Kasumi-1 (cell line): Measurements from ENCODE around the gene NPFFR1.

ENCODE experiments used
- DNase-seq, 2 experiments: peaks; one replicate each; lab custom pipeline; 2025; lab: John Stamatoyannopoulos, UW

The NPFFR1 gene

DNA sequence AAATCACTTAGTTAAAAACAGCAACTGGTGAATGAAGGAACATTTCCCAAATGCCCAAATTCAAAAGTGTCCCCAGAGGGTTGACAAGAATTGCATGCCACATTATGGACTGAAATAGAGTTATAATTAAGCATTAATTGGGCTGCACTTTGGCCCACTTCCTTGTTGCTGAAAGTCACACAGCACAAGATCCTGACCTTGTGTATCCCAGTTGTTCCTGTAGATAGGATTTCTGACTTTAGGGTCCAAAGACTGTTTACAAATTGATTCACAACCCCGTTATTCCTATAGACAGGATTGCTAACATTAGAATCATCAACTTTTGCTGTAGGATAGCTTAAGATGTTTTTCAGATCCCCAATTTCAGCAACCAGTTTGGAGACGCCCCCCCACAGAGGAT, 31.5 kb upstream of the NPFFR1 start:
- no peak for DNase-seq

DNA sequence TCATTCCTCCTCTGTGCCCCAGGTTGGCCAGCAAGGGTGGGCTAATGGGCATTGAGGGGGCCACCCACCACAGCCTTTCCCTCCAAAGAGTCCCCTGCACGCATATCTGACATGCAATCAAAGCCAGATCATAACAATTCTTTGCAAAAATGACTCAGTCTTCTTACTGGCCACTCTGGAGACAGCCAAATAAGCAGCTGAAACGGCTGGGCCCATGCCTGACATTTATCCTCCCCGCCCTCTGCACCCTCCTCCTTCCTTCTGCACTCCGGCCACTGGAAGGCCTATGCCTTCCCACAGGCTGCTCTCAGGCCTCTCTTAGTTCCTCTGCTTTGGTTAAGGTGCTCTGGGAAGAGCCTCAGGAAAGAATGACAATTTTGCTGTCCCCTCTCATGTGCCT, 29.2 kb upstream of the NPFFR1 start:
- DNase-seq: no peak

DNA sequence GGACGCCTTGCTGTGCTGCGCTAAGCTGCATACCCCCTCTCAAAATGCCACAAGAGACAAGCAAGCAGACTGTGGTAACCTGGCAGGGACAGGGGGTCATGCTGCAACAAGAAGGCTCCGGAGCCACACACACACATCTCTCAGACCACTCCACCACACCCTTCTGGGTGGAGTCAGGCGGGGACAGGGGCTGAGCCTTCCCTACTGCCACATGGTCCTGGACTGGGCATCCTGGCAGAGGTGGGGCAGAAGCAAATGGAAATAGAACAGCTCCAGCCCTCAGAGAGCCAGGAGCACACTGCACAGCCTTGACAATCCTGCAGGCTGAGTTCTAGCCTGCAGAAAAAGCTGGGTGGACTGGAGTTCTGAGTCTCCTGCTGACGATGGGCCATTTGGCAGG, 28.4 kb upstream of the NPFFR1 start:
- no peak for DNase-seq

DNA sequence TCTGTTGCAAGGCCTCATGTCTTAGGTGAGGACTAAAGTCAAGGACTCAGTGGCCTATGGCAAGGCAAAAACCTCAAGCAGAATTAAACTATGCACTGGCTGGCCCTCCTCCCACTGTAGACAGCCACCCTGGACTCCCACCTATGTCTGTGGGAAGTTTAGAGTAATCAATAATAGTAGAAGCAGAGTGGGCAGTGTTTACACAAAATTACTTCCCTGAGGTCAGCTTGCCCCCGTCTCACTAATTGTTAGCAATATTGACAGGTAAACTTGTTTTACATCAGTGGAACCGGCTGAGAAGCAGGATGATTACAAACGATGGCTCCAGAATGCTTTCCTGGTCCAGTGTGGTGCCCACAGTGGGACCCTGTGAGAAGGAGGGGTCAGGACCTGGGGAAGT, 27.9 kb upstream of the NPFFR1 start:
- no peak for DNase-seq

DNA sequence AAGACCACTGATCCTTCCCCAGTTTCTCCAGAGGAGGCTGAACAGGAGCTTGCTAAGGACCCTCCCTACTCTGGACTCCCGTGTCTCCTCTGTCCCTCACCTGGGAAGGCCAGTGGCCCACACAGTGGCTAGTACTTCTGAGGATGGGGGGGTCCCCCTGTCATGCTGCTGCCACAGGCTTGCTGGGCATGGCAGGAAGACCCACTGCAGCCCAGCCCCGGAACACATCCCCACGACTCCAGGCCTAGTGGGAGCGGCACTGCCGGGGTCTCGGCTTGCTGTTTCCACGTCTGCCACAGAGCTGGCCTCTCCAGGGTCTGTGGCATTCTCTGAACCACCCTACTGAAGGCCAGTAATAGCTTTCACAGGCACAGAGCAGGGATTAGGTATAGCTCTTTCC, 25.9 kb upstream of the NPFFR1 start:
- no peak for DNase-seq

DNA sequence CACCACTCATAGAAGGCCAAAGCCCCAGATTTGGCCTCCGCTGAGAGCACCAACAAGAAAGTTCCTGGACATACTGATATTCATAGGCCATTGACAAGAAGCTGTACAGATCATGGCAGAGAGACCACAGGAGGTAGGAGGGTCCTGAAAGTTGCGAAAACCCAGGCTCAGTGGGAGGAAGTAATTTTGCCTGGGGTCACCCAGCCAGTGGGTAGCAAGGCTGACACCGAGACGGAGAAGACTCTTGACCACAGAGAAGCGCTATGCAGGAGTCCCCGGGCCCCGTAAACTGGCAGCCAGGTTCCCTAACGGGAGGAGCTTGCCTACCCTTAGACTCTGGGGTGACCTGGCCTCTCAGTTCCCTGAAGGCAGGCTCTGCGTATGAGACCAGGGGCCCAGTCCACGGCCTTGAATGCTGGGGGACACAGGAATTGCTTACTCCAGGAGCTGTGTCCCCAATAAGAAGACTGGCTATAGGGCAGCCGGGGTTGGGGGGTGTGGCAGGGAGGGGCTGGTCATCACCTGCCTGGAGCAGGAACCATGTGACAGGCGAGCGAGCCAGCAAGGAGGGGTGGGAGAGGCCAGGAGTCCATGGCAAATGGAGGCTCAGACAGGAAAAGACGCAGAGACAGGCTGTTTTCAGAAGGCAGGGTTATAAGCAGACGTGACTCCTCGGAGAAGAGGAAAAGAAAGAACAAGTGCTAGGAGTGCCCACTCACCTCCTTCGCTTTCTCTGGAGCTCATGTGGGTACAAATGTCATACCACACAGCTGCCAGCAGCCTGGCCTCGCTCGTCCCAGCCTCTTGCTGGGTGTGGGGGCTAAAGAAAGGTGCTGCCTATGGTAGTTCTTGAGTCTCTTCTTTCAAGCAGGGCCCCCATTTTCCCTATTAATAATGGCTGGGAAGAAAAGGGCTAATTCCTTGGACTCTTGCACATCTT, 24.6 kb upstream of the NPFFR1 start:
- no peak for DNase-seq

DNA sequence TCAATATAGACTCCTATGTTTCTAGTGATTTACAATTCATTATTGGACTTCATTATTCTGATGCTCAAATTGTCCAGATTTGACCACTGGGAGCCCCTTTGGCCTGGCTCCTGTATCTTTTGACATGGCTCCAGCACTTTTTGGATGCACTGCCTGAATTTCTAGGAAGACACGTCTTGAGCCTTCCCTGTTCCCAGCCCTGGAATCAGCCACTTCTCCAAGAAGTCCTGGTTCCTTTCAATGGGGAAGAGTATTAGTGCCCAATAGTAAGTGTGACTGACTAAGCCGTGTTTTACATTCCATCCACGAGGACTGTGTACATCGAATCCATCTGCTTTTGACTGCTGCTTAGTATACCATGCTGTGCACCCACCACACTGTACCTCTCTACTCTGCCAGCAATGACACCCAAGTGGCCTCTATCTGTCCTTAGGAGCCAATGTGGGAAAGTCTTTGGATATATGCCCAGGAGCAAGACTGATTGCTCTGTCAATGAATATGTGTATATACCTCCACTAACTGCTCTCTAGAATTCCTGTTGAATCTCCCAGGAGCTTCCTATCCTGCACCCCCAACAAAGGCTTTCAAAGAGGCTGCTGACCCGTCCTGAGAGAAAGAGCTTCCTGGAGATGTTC, 23.2 kb upstream of the NPFFR1 start:
- DNase-seq: no peak

DNA sequence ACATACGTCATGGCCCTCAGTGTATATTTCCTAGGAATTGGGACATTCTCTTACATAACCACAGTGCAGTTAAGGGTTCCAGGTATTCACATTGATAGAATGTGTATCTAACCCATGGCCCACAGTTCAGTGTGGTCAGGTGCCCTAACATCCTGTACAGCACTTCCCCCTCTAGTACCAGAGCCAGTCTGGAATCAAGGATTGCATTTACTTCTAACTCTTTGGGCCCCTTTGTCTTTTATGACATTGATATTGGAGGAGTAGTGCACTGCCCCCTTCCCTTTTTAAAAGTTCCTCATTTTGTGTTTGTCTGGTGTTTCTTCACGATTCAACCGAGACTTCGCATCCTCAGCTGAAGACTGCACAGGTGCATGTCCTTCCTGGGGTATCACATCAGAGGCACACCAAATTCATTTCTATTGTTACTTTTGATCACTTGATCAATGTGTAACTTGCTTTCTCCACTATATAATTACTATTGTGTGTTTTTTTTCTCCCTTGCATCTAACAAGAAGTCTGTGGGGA, 22.4 kb upstream of the NPFFR1 start:
- DNase-seq: peak; percentile 47 to 63

DNA sequence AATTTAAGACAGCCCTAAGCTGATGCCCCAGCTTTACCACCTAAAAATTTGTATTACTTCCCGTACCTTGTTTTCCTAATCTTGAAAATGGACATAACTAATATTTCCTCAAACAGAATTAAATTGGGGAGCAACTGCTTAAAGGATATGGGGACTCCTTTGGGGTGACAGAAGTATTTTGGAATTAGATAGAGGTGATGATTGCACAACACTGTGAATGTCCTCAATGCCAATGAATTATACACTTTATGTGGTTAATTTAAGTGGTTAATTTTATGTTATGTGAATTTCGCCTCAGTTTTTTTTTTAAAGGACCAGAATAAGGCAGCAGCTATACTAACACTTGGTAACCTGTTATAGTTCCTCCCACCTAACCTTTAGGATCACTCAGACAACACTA, 19.9 kb upstream of the NPFFR1 start:
- DNase-seq: no peak

DNA sequence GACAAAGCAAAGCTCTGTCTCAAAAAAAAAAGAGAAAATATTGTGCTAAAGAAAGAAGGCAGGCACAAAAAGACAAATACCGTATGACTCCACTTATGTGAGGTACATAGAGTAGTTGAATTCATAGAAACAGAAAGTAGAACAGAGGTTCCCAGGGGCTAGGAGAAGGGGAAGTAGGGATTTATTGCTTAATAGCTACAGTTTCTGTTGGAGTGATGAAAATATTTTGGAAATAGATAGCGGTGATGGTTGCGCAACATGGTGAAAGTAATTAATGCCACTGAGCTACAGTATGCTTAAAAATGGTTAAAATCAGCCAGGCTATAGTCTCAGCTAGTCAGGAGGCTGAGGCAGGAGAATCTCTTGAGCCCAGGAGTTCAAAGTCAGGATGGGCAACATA, 18.5 kb upstream of the NPFFR1 start:
- DNase-seq: peak; percentile 81 to 90

DNA sequence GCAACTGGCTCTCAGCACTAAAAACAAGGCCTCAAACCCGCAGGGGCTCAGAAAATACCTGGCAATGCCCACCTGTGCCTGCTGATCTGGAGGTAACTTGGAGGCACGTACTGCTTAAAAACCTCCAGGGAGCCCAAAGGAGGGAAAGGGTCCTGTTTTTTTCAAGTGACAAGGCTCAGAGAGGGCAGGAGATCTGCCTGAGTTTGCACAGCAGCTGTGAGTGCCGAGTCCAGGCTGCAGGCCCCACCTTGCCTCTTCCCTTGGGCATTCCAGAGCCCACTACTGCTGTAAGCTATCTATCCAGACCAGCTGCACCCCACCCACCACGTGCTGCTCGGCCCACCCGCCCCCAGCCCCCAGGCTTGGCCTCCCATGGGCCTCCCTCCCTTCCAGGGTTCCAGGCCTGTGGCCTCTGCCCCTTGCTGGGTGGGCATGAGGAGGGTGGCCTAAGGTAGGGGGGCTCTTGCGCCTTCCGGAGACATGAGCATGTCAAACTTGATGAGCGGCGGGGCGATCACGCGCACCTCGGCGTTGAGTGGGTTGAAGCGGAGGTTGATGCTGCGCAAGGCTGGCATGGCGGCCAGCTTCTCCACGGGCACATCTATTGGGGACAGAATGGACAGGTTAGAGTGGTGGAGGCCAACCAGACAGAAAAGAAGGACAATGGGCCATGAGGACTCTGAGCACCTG, 17.2 kb upstream of the NPFFR1 start:
- DNase-seq: no peak

DNA sequence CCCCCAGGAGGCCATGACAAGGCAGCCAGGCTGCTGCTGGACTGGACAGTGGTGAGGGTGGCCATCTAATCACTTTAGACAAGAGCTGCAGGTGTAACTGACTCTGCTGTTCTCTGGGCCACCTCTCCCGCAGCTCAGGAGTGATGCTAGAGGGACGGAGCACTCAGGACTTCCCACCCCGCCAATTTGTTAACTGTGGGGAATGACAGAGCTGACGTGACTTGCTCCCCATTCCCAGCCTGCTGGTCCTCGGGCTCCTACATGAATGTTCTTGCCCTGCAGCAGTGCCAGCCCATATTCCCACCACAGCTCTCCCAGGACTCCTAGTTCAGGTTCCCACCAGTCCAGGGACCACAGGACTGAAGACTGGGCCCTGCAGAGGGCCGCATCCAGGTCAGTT, 16.7 kb upstream of the NPFFR1 start:
- DNase-seq: no peak

DNA sequence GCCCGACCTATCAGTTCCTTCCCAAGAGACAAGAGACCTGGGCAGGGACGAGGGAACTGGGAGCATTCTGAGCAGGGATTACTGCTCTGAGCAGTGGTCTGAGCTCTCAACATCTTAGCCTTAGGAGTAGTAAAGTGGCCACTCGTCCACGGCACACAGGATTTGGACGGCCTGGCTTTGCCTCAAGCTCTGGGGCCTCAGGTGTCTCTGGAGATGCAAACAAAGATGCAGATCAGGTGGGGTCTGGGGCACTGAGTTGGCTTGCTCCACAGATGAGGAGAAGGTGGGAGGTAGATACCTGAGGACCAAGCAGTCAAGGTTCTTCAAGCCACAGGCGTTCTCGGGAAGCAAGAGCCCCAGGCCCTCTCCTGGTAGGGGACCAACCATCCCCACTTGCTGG, 16.1 kb upstream of the NPFFR1 start:
- DNase-seq: no peak

DNA sequence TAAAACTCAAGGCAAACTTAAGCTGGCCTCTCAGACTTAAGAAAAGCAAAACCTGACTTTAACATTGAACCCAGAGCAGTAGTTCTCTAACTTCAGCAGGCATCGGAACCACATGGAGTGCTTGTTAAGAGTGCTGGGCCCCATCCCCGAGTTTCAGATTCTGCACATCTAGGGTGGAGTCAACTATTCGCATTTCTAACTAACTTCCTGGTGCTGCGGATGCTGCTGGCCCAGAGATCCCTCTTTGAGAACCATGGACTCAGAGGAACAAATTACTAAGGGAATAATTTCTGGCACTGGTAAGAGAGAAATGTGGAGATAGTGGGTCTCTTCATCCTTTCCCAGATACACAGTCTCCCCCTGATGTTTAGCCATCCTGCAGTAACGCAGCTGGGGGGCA, 14.6 kb upstream of the NPFFR1 start:
- DNase-seq: no peak

DNA sequence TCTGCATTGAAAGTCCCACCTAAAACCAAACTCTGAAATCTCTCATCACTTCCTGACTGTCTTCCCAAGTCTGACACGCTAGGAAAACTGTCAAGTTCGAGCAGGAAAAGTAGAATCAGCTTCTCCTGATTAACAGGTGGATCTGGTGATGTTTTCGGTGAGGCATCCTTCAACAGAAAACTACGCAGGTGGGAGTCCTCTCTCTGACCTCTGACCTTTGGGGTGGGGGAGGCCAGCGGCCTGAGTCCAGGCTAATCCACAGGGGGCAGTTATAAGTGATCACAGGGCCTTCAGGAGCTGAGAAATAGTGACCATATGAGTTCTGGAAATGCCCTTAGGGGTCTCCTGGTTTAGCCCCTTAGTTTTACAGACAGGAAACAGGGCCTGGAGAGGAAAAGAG, 13.4 kb upstream of the NPFFR1 start:
- no peak for DNase-seq

DNA sequence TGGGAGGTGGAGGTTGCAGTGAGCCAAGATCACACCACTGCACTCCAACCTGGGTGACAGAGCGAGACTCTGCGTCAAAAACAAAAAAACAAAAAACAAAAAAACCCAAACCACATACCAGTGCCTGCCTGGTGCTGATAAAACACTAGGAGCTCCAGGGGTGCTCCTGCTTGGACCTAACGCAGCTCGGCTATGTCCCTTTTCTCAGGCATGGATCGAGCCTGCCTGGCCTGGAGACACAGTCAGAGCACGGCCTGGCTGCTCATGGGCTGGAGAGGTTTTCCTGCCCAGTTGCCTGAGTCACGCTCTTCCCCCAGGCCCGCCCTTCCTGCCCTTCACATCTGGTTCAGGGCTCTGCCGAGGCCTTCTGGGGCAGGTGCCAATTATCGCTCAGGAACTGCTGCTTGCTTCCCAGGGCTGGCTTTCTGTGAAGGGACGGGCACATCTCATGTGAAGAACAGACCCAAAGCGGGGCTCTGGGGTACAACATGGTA, 12.6 kb upstream of the NPFFR1 start:
- peak; percentile 71 to 75 for DNase-seq

DNA sequence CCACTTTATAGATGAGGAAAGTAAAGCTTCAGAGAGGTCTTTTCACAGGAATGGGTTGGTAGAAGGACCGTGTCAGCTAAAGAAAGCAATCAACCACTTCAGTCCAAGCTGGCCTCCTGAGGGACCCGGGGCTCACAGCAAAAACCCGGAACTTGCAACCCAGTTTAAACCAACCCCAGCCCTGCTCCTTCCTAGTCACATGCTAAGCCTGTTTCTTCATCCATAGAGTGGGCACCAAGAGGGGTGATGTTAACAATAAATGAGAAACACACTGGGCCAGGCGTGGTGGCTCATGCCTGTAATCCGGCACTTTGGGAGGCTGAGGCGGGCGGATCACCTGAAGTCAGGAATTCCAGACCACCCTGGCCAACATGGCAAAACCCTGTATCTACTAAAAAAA, 12.1 kb upstream of the NPFFR1 start:
- no peak for DNase-seq

DNA sequence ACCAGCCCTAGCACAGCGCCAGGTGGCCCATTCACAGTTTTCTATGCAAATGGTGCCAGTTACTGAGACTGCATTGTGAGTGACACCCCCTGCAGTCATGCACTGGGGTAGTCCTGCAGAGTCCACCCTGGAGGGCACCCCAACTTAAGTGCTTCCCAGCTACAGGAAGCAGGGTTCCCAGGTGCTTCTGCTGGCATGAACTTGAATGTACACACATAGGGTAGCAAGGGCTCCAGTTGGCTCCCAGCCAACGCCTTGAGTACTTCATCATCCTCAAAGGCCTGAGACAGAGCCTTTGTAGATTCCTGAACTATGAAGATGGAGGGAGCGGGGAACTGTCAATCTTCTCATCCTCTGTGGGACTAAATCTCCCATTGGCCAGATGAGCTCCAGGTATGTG, 11.5 kb upstream of the NPFFR1 start:
- no peak for DNase-seq

DNA sequence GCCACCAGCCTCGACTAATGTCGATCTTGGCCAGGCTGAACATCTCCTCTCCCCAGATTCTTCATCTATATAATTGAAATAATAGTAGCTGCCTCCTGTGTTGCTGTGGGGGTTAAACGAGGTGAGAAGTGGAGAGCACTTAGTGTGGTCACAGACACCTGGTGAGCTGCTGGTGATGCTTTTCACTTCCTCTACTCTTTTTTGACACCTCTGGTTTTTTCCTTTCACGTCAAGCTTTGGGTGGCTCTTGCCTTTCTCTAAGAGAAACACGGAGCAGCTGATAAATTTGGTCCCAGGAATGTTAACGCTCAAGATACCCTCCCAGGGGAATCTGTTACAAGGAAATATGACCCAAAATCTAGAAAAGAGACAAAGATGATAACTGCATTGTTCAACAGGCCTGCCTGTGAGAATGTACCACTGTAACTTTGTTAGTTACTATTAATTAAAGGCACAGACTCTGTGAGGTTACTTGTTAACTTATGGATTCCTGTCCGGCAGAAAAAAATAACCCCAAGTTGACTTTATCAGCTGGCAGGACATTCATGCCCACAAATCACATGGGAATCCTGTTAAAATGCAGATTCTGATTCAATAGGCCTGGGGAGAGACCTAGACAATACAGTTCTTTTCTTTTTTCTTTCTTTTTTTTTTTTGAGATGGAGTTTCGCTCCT, 9.5 kb upstream of the NPFFR1 start:
- no peak for DNase-seq

DNA sequence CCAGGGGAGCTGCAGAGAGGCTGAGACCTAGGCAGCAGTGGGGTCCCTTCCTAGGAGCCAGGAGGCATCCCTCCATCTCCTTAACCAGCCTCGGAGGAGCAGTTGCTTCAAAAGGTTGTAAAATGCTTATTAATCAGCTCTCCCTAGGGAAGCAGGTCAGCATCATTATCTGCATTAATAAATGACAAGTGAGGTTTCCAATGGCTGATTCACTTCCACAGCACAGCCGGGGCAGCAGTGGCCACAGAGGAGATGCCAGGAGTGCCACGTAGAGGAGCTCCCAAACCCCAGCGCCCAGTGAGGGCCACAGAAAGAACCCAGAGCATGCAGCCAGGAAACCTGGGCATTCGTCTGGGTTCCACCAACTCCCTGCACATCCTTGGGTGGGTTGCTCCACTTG, 8.2 kb upstream of the NPFFR1 start:
- DNase-seq: no peak

DNA sequence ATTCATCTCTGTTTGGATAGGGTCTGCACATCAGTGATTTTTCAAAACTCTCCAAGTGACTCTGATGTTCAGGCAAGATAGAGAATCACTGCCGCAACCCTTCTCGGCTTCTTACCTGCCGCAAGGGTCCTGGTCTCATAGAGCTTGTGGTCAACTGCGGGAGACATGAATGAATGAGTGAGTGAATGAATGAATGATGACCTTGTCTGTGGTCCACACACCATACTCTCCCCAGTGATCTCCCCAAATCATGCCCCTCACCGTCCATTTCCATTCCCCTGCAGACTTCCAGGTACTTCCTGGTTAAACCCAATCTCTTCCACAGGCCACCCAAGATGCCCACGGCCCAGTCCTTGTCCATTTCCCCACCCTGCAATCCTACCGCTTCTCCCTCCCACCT, 5.9 kb upstream of the NPFFR1 start:
- DNase-seq: no peak

DNA sequence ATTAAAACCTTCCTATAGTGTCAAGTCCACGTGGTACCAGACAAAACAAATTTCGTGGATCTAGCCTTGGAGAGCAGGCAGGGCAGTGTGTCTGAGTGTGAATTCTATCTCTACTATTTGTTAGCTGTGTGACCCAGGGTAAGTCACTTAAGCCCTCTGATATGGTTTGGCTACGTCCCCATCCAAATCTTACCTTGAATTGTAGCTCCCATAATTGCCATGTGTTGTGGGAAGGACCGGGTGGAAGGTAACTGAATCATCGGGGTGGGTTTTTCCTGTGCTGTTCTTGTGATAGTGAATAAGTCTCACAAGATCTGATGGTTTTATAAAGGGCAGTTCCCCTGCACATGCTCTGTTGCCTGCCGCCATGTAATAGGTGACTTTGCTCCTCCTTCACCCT, 2.8 kb upstream of the NPFFR1 start:
- DNase-seq: no peak
